IMR-90 (cell line): Measurements from ENCODE around the gene SEH1L. TPM values are rescaled to one million over a fixed set of nuclear protein-coding genes. Genes with fewer than 3 reads are reported as not detected.

ENCODE experiments used
- ATAC-seq: fragments of 200-7000 bp; cut with Tn5 transposase; 2 replicates; pipeline ENCODE4 v1.9.1; 2020; ENCODE audit warnings: low read depth, mild to moderate bottlenecking, moderate library complexity
- BruUV-seq: library from RNA; stranded (reverse); fragments of 400-500 nt; replicated peaks from 2 replicates; lab custom pipeline; 2021; lab: Mats Ljungman, UMichigan
- CTCF ChIA-PET: fragments of 300-600 bp; formaldehyde crosslinking; extraction: SDS; loops from one replicate; lab custom pipeline; 2021; ENCODE audit warnings: antibody characterized with exemption; lab: Yijun Ruan, JAX
- POLR2A ChIA-PET: fragments of 300-600 bp; sonication (Branson Sonifier 250); formaldehyde crosslinking; loops from one replicate; lab custom pipeline; 2022; ENCODE audit warnings: antibody characterized with exemption; ENCODE audit not compliant: unreplicated experiment; lab: Charles Lee
- DNase-seq: peaks from one replicate; pipeline ENCODE4 v3.0.0; 2013
- H2AFZ ChIP-seq: replicated peaks from 2 replicates; pipeline ENCODE3; 2013; ENCODE audit warnings: low read length, mild to moderate bottlenecking; ENCODE audit not compliant: poor library complexity
- H2AK5ac ChIP-seq: 2 replicates; pipeline ENCODE4 v1.6.1; 2013; ENCODE audit warnings: low read depth, low read length, inconsistent platforms
- H2AK9ac ChIP-seq: replicated peaks from 2 replicates; pipeline ENCODE3; 2013; ENCODE audit warnings: mild to moderate bottlenecking, low read depth, low read length, moderate library complexity; ENCODE audit not compliant: poor library complexity
- H2BK120ac ChIP-seq: 2 replicates; pipeline ENCODE4 v1.6.1; 2013; ENCODE audit warnings: low read depth, low read length, inconsistent platforms
- H2BK15ac ChIP-seq: 3 replicates; pipeline ENCODE4 v1.6.1; 2013; ENCODE audit warnings: low read depth, low read length, inconsistent platforms
- H2BK20ac ChIP-seq: 2 replicates; pipeline ENCODE4 v1.6.1; 2013; ENCODE audit warnings: low read depth, mild to moderate bottlenecking, inconsistent platforms, low read length, moderate library complexity
- H2BK5ac ChIP-seq: 2 replicates; pipeline ENCODE4 v1.6.1; 2013; ENCODE audit warnings: mild to moderate bottlenecking, low read depth, low read length, inconsistent platforms; ENCODE audit not compliant: poor library complexity, severe bottlenecking
- H3K14ac ChIP-seq: replicated peaks from 2 replicates; pipeline ENCODE4 v1.6.1; 2013; ENCODE audit warnings: low read depth, low read length, inconsistent platforms
- H3K18ac ChIP-seq: 2 replicates; pipeline ENCODE4 v1.6.1; 2013; ENCODE audit warnings: low read depth, low read length, control low read depth
- H3K23ac ChIP-seq: 2 replicates; pipeline ENCODE4 v1.6.1; 2013; ENCODE audit warnings: low read depth, low read length, inconsistent platforms
- H3K27ac ChIP-seq: 2 replicates; pipeline ENCODE4 v1.5.1; 2013; ENCODE audit warnings: mild to moderate bottlenecking, control low read depth, low read length; ENCODE audit not compliant: insufficient read depth
- H3K27me3 ChIP-seq: 2 replicates; pipeline ENCODE4 v1.6.1; 2013; ENCODE audit warnings: low read length; ENCODE audit not compliant: control insufficient read depth, insufficient read depth
- H3K36me3 ChIP-seq: 2 replicates; pipeline ENCODE4 v1.6.1; 2013; ENCODE audit warnings: low read length, mixed read lengths; ENCODE audit not compliant: control insufficient read depth, insufficient read depth
- H3K4ac ChIP-seq: 2 replicates; pipeline ENCODE4 v1.6.1; 2013; ENCODE audit warnings: low read depth, low read length, inconsistent platforms
- H3K4me1 ChIP-seq: 2 replicates; pipeline ENCODE4 v1.6.1; 2013; ENCODE audit warnings: low read length, mixed read lengths; ENCODE audit not compliant: control insufficient read depth, insufficient read depth
- H3K4me2 ChIP-seq: 2 replicates; pipeline ENCODE4 v1.6.1; 2013; ENCODE audit warnings: low read depth, mild to moderate bottlenecking, control low read depth, low read length, moderate library complexity
- H3K4me3 ChIP-seq: 2 replicates; pipeline ENCODE4 v1.5.1; 2013; ENCODE audit warnings: low read depth, mild to moderate bottlenecking, control low read depth, low read length, moderate library complexity; ENCODE audit not compliant: insufficient read depth
- H3K56ac ChIP-seq: 2 replicates; pipeline ENCODE4 v1.6.1; 2013; ENCODE audit warnings: low read length, inconsistent platforms; ENCODE audit not compliant: insufficient read depth; ENCODE audit errors: extremely low read depth
- H3K79me1 ChIP-seq, 2 experiments: 2 replicates each; pipeline ENCODE4 v1.6.1; 2013; ENCODE audit warnings: low read length in 2 of 2, inconsistent platforms in 1 of 2, low read depth in 1 of 2
- H3K9ac ChIP-seq: 2 replicates; pipeline ENCODE4 v1.6.1; 2013; ENCODE audit warnings: low read depth, low read length, control low read depth
- H3K9me1 ChIP-seq: 2 replicates; pipeline ENCODE4 v1.6.1; 2013; ENCODE audit warnings: low read length, inconsistent platforms; ENCODE audit not compliant: insufficient read depth
- H3K9me3 ChIP-seq: 2 replicates; pipeline ENCODE4 v1.6.1; 2013; ENCODE audit warnings: low read length; ENCODE audit not compliant: control insufficient read depth, insufficient read depth
- H4K20me1 ChIP-seq: 2 replicates; pipeline ENCODE4 v1.6.1; 2013; ENCODE audit warnings: low read length, inconsistent platforms; ENCODE audit not compliant: insufficient read depth
- H4K5ac ChIP-seq: 2 replicates; pipeline ENCODE4 v1.6.1; 2013; ENCODE audit warnings: mild to moderate bottlenecking, low read depth, low read length, control low read depth
- H4K8ac ChIP-seq, 2 experiments: 2 replicates each; pipeline ENCODE4 v1.6.1; 2013; ENCODE audit warnings: low read depth in 2 of 2, low read length in 2 of 2, control low read depth in 1 of 2, inconsistent platforms in 1 of 2
- H4K91ac ChIP-seq: 2 replicates; pipeline ENCODE4 v1.6.1; 2013; ENCODE audit warnings: low read depth, low read length, inconsistent platforms; ENCODE audit not compliant: insufficient read depth
- CEBPB ChIP-seq: IDR thresholded peaks from 2 replicates; pipeline ENCODE4 v1.6.1; 2012; ENCODE audit warnings: low read depth, low read length, improper control_type of control experiment
- RAD21 ChIP-seq: IDR thresholded peaks from 2 replicates; pipeline ENCODE4 v1.6.1; 2012; ENCODE audit warnings: low read length, improper control_type of control experiment
- RCOR1 ChIP-seq: IDR thresholded peaks from 2 replicates; pipeline ENCODE4 v1.6.1; 2012; ENCODE audit warnings: mild to moderate bottlenecking, low read length, improper control_type of control experiment; ENCODE audit not compliant: insufficient replicate concordance
- WGBS, 2 experiments: methylation state at CpG; one replicate each; pipeline versions ENCODE4 v1.1.5 to v1.1.7; 2013; ENCODE audit warnings: missing lambda C conversion rate in 2 of 2; ENCODE audit not compliant: insufficient read length in 1 of 2; ENCODE audit errors: extremely low coverage in 2 of 2; 5-methylcytosine and 5-hydroxymethylcytosine counted together
- dilution Hi-C: fragments of 300-500 bp; cut with HindIII; formaldehyde crosslinking; loops from one replicate; pipeline ENCODE4 v1.14.3; 2018; ENCODE audit warnings: low sequenced_read_pairs; ENCODE audit not compliant: unreplicated experiment
- in situ Hi-C: fragments of 300-500 bp; cut with MboI; formaldehyde crosslinking; loops from 3 replicates; pipeline ENCODE4 v1.14.3; 2019; ENCODE audit warnings: low sequenced_read_pairs, inconsistent platforms, mixed read lengths
- intact Hi-C: fragments of 100-400 bp; cut with micrococcal nuclease; formaldehyde crosslinking; loops from 2 replicates; pipeline ENCODE4 v1.10.0; 2022
- polyA plus RNA-seq, 3 experiments: library from polyadenylated mRNA; depleted of rRNA; stranded (reverse); fragments of >200 nt; gene quantifications; 2 replicates each; pipeline ENCODE4 v1.2.3, GENCODE V29; 2012; ENCODE audit warnings: low replicate concordance in 1 of 3
- total RNA-seq: library from RNA; depleted of rRNA; stranded (reverse); fragments of >200 nt; gene quantifications from 2 replicates; pipeline ENCODE4 v1.2.3, GENCODE V29; 2012

Gene SEH1L
- total and polyA plus RNA-seq, 2 of the 4 experiments (the other 2 are of a cell fraction), result 27.6 to 45.5 TPM

GRCh38 chr18:12975488-12975887, 27.7 kb downstream of the SEH1L start:
- Histone ChIP-seq H4K8ac (no peak overlapping the region), H3K27me3 (no peaks in the 10 kb centered on the region), H4K20me1 (no peaks in the 10 kb centered on the region), H3K36me3 (peaks cover 35% of the 10 kb centered on the region), H4K5ac (no peak overlapping the region), H3K56ac (no peak overlapping the region), H3K14ac (no peak overlapping the region), H2BK15ac (no peak overlapping the region), H3K9me1 (peaks cover 8% of the 10 kb centered on the region; the same call in 1 of the 2 replicates), H3K4me3 (no peak overlapping the region), H3K9ac (no peak overlapping the region), H2AK9ac (no peak overlapping the region), H4K91ac (no peak overlapping the region), H3K79me1 (peaks cover 12 to 26% of the 10 kb centered on the region in 2 experiments), H2BK20ac (no peak overlapping the region), H3K4me1 (no peaks in the 10 kb centered on the region), H3K18ac (no peak overlapping the region), H3K9me3 (no peaks in the 10 kb centered on the region), H2AK5ac (no peak overlapping the region), H3K4ac (no peak overlapping the region), H3K4me2 (no peak overlapping the region), H3K27ac (no peak overlapping the region), H2BK120ac (no peak overlapping the region), H2BK5ac (no peak overlapping the region), H2AFZ (no peak overlapping the region), H3K23ac (no peak overlapping the region)
- intact Hi-C loops, result no loop called here
- dilution Hi-C loops, result no loop called here
- DNase-seq, result no peak
- no TSS peak for BruUV-seq
- TF ChIP-seq CEBPB, result no peak
- TF ChIP-seq RAD21, result no peak
- TF ChIP-seq RCOR1, result no peak
- CTCF ChIA-PET, result no interaction called here
- POLR2A ChIA-PET, result no interaction called here
- no peak for ATAC-seq
- in situ Hi-C loops, result loop anchor here (25.0 kb wide), 1 partner anchor 762 kb away; the partner anchor contains the start of genes FAM210A and RNMT
- 94% methylated on average over 3 of the region's 6 CpGs; no CpG with 5 or more reads in 1 of the 2 experiments for WGBS, 2 experiments
